HG02885 (cell line): ENCODE results near the gene NKX1-1.

Experiments
- ATAC-seq: cut with Tn5 transposase; IDR thresholded peaks from one replicate; pipeline ENCODE4 v1.9.1; 2021; ENCODE audit warnings: mild to moderate bottlenecking; ENCODE audit not compliant: unreplicated experiment, poor library complexity

NKX1-1 gene

GRCh38 chr4:1417522-1418390 is 11.5 kb upstream of the NKX1-1 start:
- ATAC-seq, result no peak

GRCh38 chr4:1416948-1417260 is 10.7 kb upstream of the NKX1-1 start:
- ATAC-seq, result no peak

- no peak for ATAC-seq
Observed at GRCh38 chr4:1416051-1416947, 10.1 kb upstream of the NKX1-1 start.

- ATAC-seq, result no peak
Observed at GRCh38 chr4:1415681-1415981, 9.4 kb upstream of the NKX1-1 start.

GRCh38 chr4:1414831-1415680 is 8.8 kb upstream of the NKX1-1 start:
- no peak for ATAC-seq

GRCh38 chr4:1413687-1414479 is 7.6 kb upstream of the NKX1-1 start:
- ATAC-seq, result no peak

GRCh38 chr4:1413204-1413663 is 7.0 kb upstream of the NKX1-1 start:
- ATAC-seq, result no peak

- no peak for ATAC-seq
Observed at GRCh38 chr4:1412376-1413203, 6.3 kb upstream of the NKX1-1 start.

- no peak for ATAC-seq
Observed at GRCh38 chr4:1411436-1412375, 5.5 kb upstream of the NKX1-1 start.

- ATAC-seq, result no peak
Observed at GRCh38 chr4:1410491-1411325, 4.5 kb upstream of the NKX1-1 start.

- no peak for ATAC-seq
Observed at GRCh38 chr4:1409491-1410425, 3.5 kb upstream of the NKX1-1 start.

- no peak for ATAC-seq
Observed at GRCh38 chr4:1409079-1409478, 2.8 kb upstream of the NKX1-1 start.

GRCh38 chr4:1408418-1408817 is 2.2 kb upstream of the NKX1-1 start:
- no peak for ATAC-seq

- no peak for ATAC-seq
Observed at GRCh38 chr4:1407657-1408333, 1.6 kb upstream of the NKX1-1 start.

GRCh38 chr4:1406981-1407656 is 877 bp upstream of the NKX1-1 start:
- no peak for ATAC-seq
